ENCODE results near the gene SMIM13.

DNA sequence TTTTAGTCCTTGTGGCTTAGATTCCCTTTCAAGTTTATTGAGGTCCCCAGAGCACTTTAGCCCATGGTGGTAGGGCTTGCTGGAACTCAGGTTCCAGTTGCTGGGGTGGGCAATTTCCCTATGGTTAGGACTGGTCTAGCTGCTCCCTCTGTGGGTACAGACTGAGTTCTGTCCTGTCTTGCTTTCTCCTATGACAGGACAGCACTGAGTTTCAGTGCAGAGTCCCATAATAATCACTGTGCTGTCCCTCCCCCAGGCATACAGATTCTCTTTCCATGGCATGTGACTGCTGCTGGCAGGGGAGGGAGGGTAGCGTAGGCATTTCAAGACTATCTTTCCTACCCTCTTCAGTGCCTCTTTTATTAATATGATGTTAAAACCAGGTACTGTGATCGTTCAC is 35.0 kb downstream of the SMIM13 start:
- TF ChIP-seq, protein P1, sequence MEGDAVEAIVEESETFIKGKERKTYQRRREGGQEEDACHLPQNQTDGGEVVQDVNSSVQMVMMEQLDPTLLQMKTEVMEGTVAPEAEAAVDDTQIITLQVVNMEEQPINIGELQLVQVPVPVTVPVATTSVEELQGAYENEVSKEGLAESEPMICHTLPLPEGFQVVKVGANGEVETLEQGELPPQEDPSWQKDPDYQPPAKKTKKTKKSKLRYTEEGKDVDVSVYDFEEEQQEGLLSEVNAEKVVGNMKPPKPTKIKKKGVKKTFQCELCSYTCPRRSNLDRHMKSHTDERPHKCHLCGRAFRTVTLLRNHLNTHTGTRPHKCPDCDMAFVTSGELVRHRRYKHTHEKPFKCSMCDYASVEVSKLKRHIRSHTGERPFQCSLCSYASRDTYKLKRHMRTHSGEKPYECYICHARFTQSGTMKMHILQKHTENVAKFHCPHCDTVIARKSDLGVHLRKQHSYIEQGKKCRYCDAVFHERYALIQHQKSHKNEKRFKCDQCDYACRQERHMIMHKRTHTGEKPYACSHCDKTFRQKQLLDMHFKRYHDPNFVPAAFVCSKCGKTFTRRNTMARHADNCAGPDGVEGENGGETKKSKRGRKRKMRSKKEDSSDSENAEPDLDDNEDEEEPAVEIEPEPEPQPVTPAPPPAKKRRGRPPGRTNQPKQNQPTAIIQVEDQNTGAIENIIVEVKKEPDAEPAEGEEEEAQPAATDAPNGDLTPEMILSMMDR (IDR thresholded peaks at IDR 0.05): no peak
- no peak for TF ChIP-seq POLR2A (IDR thresholded peaks at IDR 0.05)

Measured in transverse colon (tissue), 3 donors.